Kidney (tissue), 14 donors: ENCODE measurements around the gene LRFN3. TPM values are rescaled to one million over a fixed set of nuclear protein-coding genes. Genes with fewer than 3 reads are reported as not detected.

ENCODE experiments used
- DNase-seq, 5 donors: peaks; one replicate each; pipeline ENCODE4 v3.0.0-alpha.2; 2013 to 2020
- FAIRE-seq: peaks from 2 replicates; lab custom pipeline; 2012; peaks lifted over from hg19 to GRCh38; lab: Jason Lieb, UNC
- H3K27ac ChIP-seq, 2 donors: one replicate each; pipeline ENCODE4 v1.7.0; 2013; ENCODE audit warnings: low read depth in 2 of 2, low read length in 2 of 2, inconsistent platforms in 1 of 2
- H3K27me3 ChIP-seq: one replicate; pipeline ENCODE4 v1.7.1; 2013; ENCODE audit warnings: low read length, inconsistent platforms; ENCODE audit not compliant: control insufficient read depth, insufficient read depth
- H3K36me3 ChIP-seq, 3 donors: one replicate each; pipeline versions ENCODE4 v1.7.0 to v1.7.1; 2013; ENCODE audit warnings: low read length in 3 of 3, control low read depth in 1 of 3, inconsistent platforms in 1 of 3; ENCODE audit not compliant: insufficient read depth in 3 of 3, control insufficient read depth in 2 of 3
- H3K4me1 ChIP-seq, 3 donors: one replicate each; pipeline versions ENCODE4 v1.7.0 to v1.7.1; 2013; ENCODE audit warnings: low read length in 3 of 3, inconsistent platforms in 1 of 3, low read depth in 1 of 3; ENCODE audit not compliant: control insufficient read depth in 2 of 3, insufficient read depth in 2 of 3
- H3K4me3 ChIP-seq, 3 donors: one replicate each; pipeline versions ENCODE4 v1.7.0 to v1.8.1; 2013; ENCODE audit warnings: low read length in 3 of 3, control low read depth in 1 of 3, inconsistent platforms in 1 of 3
- H3K9ac ChIP-seq, 3 donors: one replicate each; pipeline versions ENCODE4 v1.7.0 to v1.7.1; 2013; ENCODE audit warnings: low read length in 3 of 3, control low read depth in 1 of 3, inconsistent platforms in 1 of 3
- H3K9me3 ChIP-seq, 3 donors: one replicate each; pipeline versions ENCODE4 v1.7.0 to v1.7.1; 2013; ENCODE audit warnings: low read length in 3 of 3, control low read depth in 1 of 3, inconsistent platforms in 1 of 3; ENCODE audit not compliant: control insufficient read depth in 2 of 3, insufficient read depth in 1 of 3
- CTCF ChIP-seq: IDR thresholded peaks from 3 replicates; pipeline ENCODE4 v1.5.1; 2012; ENCODE audit warnings: mild to moderate bottlenecking, moderate library complexity, borderline replicate concordance; ENCODE audit not compliant: insufficient read depth; ENCODE audit errors: extremely low read depth
- intact Hi-C: fragments of 100-400 bp; cut with DNase I; formaldehyde crosslinking; loops from one replicate; pipeline ENCODE4 v1.11.1; 2022
- polyA plus RNA-seq: library from polyadenylated mRNA; stranded (reverse); fragments of 350-450 nt; fragmentation: Illumina TruSeq; extraction: RNeasy Lipid Tissue Mini Kit (QIAGEN cat#74804); gene quantifications from one replicate; pipeline ENCODE4 v1.2.3, GENCODE V29; 2014; ENCODE audit warnings: low read depth, low replicate concordance; ENCODE audit not compliant: insufficient read depth
- total RNA-seq: library from RNA; stranded (reverse); fragmentation: NEBNext Ultra II Directional; extraction: Animal tissue kit (Norgen Biotek cat#: 25700); gene quantifications from one replicate; pipeline ENCODE4 v1.2.1, GENCODE V29; 2021
- donor health status: control.
- donor health status: control.
- donor health status: control.
- donor health status: control.
- donor health status: control.
- donor health status: DM: yes; HTN: yes; CAD: no.
- donor health status: Normal renal cell carcinoma (clear cell type).

The LRFN3 gene
- total and polyA plus RNA-seq, 2 donors from 2014 or later = 8.2 to 9.4 TPM

- Histone ChIP-seq H3K9ac (peak within 1 kb of the TSS in 2 of 3 donors; percentile 1 to 23), H3K27ac (peak within 1 kb of the TSS in 1 of 2 donors; percentile 60), H3K27me3 (no peaks in the 10 kb centered on the region), H3K4me1 (peaks cover 0 to 7% (median 0%) of the 10 kb centered on the region in 3 donors), H3K9me3 (no peaks in the 10 kb centered on the region), H3K4me3 (peak within 1 kb of the TSS in 1 of 3 donors; percentile 10), H3K36me3 (no peaks in the 10 kb centered on the region)
- no peak for FAIRE-seq
- no peak for TF ChIP-seq CTCF
- intact Hi-C loops = no loop called here
- DNase-seq = peak in 1 of 5 donors; percentile 19
Measured at GRCh38 chr19:35901854-35902661, 34.1 kb upstream of the LRFN3 start, which contains the start of gene HCST. TSS of gene HCST (plus strand) at chr19:35902529. CDS start at chr19:35902594, 65 bp downstream.

- peak overlapping the region in 1 of 2 donors; percentile 60 for H3K27ac ChIP-seq
- intact Hi-C loops = no loop called here
- no peak overlapping the region for H3K9ac ChIP-seq
- DNase-seq = no peak
- H3K36me3 ChIP-seq = no peaks in the 10 kb centered on the region
- no peak for TF ChIP-seq CTCF
- H3K4me1 ChIP-seq = peaks cover 0 to 7% (median 0%) of the 10 kb centered on the region in 3 donors
- no peak overlapping the region for H3K4me3 ChIP-seq
- no peaks in the 10 kb centered on the region for H3K9me3 ChIP-seq
- no peak for FAIRE-seq
- H3K27me3 ChIP-seq = no peaks in the 10 kb centered on the region
Measured at GRCh38 chr19:35902870-35903475, 33.2 kb upstream of the LRFN3 start.

GRCh38 chr19:35903550-35904179 is 32.5 kb upstream of the LRFN3 start:
- DNase-seq (peak; percentile 71 to 94 (median 83)), FAIRE-seq (no peak)
- Histone ChIP-seq H3K4me3 (no peak overlapping the region), H3K9ac (no peak overlapping the region), H3K27me3 (no peaks in the 10 kb centered on the region), H3K9me3 (no peaks in the 10 kb centered on the region), H3K36me3 (no peaks in the 10 kb centered on the region), H3K27ac (peak overlapping the region in 1 of 2 donors; percentile 60), H3K4me1 (peaks cover 0 to under 1% (median 0%) of the 10 kb centered on the region in 3 donors)
- intact Hi-C loops = no loop called here
- no peak for TF ChIP-seq CTCF
